ENCODE measurements around the gene SETD4. TPM values are rescaled to one million over a fixed set of nuclear protein-coding genes. Genes with fewer than 3 reads are reported as not detected.

The SETD4 gene
- total RNA-seq, 6 experiments from 2014 or later, result 5.0 to 10.4 (median 7.3) TPM

GRCh38 chr21:36021251-36021837, 39.0 kb downstream of the SETD4 start:
- intact Hi-C loops (cut with DNase I), result no loop called here
- no peak overlapping the region for H3K27ac ChIP-seq
- 80% methylated on average over 11 of the region's 11 CpGs for WGBS (ENCODE audit: insufficient coverage, low coverage, low lambda C conversion rate, missing lambda C conversion rate)
- H3K9me3 ChIP-seq, result no peaks in the 10 kb centered on the region
- no peak overlapping the region for H3K4me3 ChIP-seq
- no peaks in the 10 kb centered on the region for H3K36me3 ChIP-seq
- DNase-seq (no peak), ATAC-seq (no peak)
- H3K27me3 ChIP-seq, result no peaks in the 10 kb centered on the region
- H3K4me1 ChIP-seq, result no peaks in the 10 kb centered on the region
- TF ChIP-seq CTCF (IDR thresholded peaks at IDR 0.05) (no peak), POLR2A (IDR thresholded peaks at IDR 0.05) (no peak)

- no peaks in the 10 kb centered on the region for H3K36me3 ChIP-seq
- no peaks in the 10 kb centered on the region for H3K4me1 ChIP-seq
- H3K27me3 ChIP-seq, result no peaks in the 10 kb centered on the region
- intact Hi-C loops (cut with DNase I), result no loop called here
- 77% methylated on average over 5 of the region's 5 CpGs for WGBS (ENCODE audit: insufficient coverage, low coverage, low lambda C conversion rate, missing lambda C conversion rate)
- no peak for ATAC-seq
- H3K27ac ChIP-seq, result no peak overlapping the region
- TF ChIP-seq CTCF (IDR thresholded peaks at IDR 0.05), result no peak
- TF ChIP-seq POLR2A (IDR thresholded peaks at IDR 0.05), result no peak
- H3K9me3 ChIP-seq, result no peaks in the 10 kb centered on the region
- H3K4me3 ChIP-seq, result no peak overlapping the region
- DNase-seq, result no peak
Measured at GRCh38 chr21:36015045-36015444, 45.3 kb downstream of the SETD4 start.

- TF ChIP-seq CTCF (IDR thresholded peaks at IDR 0.05), result no peak
- TF ChIP-seq POLR2A (IDR thresholded peaks at IDR 0.05), result no peak
- no peaks in the 10 kb centered on the region for H3K36me3 ChIP-seq
- no peak overlapping the region for H3K27ac ChIP-seq
- DNase-seq, result no peak
- no peak for ATAC-seq
- 41% methylated on average over 2 of the region's 2 CpGs for WGBS (ENCODE audit: insufficient coverage, low coverage, low lambda C conversion rate, missing lambda C conversion rate)
- no peaks in the 10 kb centered on the region for H3K9me3 ChIP-seq
- no peak overlapping the region for H3K4me3 ChIP-seq
- H3K27me3 ChIP-seq, result no peaks in the 10 kb centered on the region
- intact Hi-C loops (cut with DNase I), result no loop called here
- no peaks in the 10 kb centered on the region for H3K4me1 ChIP-seq
Measured at GRCh38 chr21:36010801-36011200, 49.5 kb downstream of the SETD4 start.

GRCh38 chr21:36008505-36008904, 51.8 kb downstream of the SETD4 start:
- DNase-seq (no peak), ATAC-seq (no peak)
- Histone ChIP-seq H3K36me3 (no peaks in the 10 kb centered on the region), H3K4me1 (no peaks in the 10 kb centered on the region), H3K9me3 (no peaks in the 10 kb centered on the region), H3K27me3 (no peaks in the 10 kb centered on the region), H3K4me3 (no peak overlapping the region), H3K27ac (no peak overlapping the region)
- 75% methylated on average over 1 of the region's 2 CpGs for WGBS (ENCODE audit: insufficient coverage, low coverage, low lambda C conversion rate, missing lambda C conversion rate)
- no peak for TF ChIP-seq CTCF (IDR thresholded peaks at IDR 0.05)
- TF ChIP-seq POLR2A (IDR thresholded peaks at IDR 0.05), result no peak
- intact Hi-C loops (cut with DNase I), result no loop called here

Data from right lobe of liver (tissue), 6 donors.